K562 (cell line): ENCODE measurements around the gene MRPS6. TPM values are rescaled to one million over a fixed set of nuclear protein-coding genes. Genes with fewer than 3 reads are reported as not detected.

ENCODE experiments used
- BACH1 ChIP-seq: fragments of 200-800 bp; sonication (Bioruptor generic); IDR thresholded peaks from 2 replicates; pipeline ENCODE4 v1.6.1; 2016; ENCODE audit warnings: missing genetic modification characterization, missing compliant biosample characterization
- CGGBP1 ChIP-seq: fragments of 250-450 bp; sonication (Bioruptor Pico); IDR thresholded peaks from 2 replicates; pipeline ENCODE4 v1.9.0; 2021; ENCODE audit warnings: mild to moderate bottlenecking
- HMGN3 ChIP-seq: IDR thresholded peaks from 2 replicates; pipeline ENCODE4 v1.6.1; 2011; ENCODE audit warnings: borderline replicate concordance, low read depth, mild to moderate bottlenecking, mixed read lengths, low read length; ENCODE audit not compliant: insufficient read length; ENCODE audit errors: extremely low read depth
- KDM5B ChIP-seq: fragments of 200-600 bp; sonication (generic); IDR thresholded peaks from 2 replicates; pipeline ENCODE4 v1.6.1; 2012; ENCODE audit warnings: low read depth, mild to moderate bottlenecking, moderate library complexity, low read length, control low read depth, inconsistent platforms; ENCODE audit not compliant: insufficient replicate concordance
- L3MBTL2 ChIP-seq: fragments of 450-650 bp; IDR thresholded peaks from 2 replicates; pipeline ENCODE4 v1.6.1; 2016; ENCODE audit warnings: mild to moderate bottlenecking, moderate library complexity
- REST ChIP-seq, 2 experiments: fragments of 450-650 bp; formaldehyde crosslinking in 1 of 2; IDR thresholded peaks; 2 replicates each; pipeline versions ENCODE4 v1.4.0 to v1.6.1; 2014 to 2020; ENCODE audit warnings: mild to moderate bottlenecking in 2 of 2, borderline replicate concordance in 1 of 2, low read depth in 1 of 2
- SREBF2 ChIP-seq: sonication (generic); formaldehyde crosslinking; IDR thresholded peaks from 2 replicates; pipeline ENCODE4 v1.4.0; 2020; ENCODE audit warnings: mild to moderate bottlenecking, missing genetic modification reagents
- TFAM ChIP-seq: fragments of 250-450 bp; sonication (Bioruptor Pico); conservative IDR thresholded peaks from 2 replicates; pipeline ENCODE4 v1.5.0; 2021; ENCODE audit warnings: mild to moderate bottlenecking, moderate library complexity
- THRAP3 ChIP-seq: fragments of 450-650 bp; IDR thresholded peaks from 2 replicates; pipeline ENCODE4 v1.6.1; 2016; ENCODE audit warnings: mild to moderate bottlenecking, inconsistent platforms, borderline replicate concordance
- U2AF1 ChIP-seq: fragments of 200-400 bp; formaldehyde crosslinking; optimal IDR thresholded peaks from 2 replicates; pipeline ENCODE3; 2017; ENCODE audit warnings: mild to moderate bottlenecking, low read depth, low read length, moderate library complexity
- ZBTB33 ChIP-seq: sonication (generic); formaldehyde crosslinking; IDR thresholded peaks from 2 replicates; pipeline ENCODE4 v1.8.1; 2023; ENCODE audit warnings: mild to moderate bottlenecking, missing genetic modification reagents
- ZBTB49 ChIP-seq: sonication (generic); formaldehyde crosslinking; IDR thresholded peaks from 2 replicates; pipeline ENCODE4 v1.8.0; 2022; ENCODE audit warnings: missing genetic modification reagents, mild to moderate bottlenecking, borderline replicate concordance
- ZBTB8A ChIP-seq: fragments of 450-650 bp; IDR thresholded peaks from 2 replicates; pipeline ENCODE4 v1.6.1; 2018; ENCODE audit warnings: mild to moderate bottlenecking, moderate library complexity; ENCODE audit not compliant: partially characterized antibody
- polyA plus RNA-seq, 8 experiments: library from polyadenylated mRNA; depleted of rRNA in 4 of 8; stranded (reverse) in 5 of 8; unstranded in 3 of 8; fragments of >200 nt; fragmentation: Nextera tagmentation in 2 of 8; fragmentation: Illumina TruSeq in 1 of 8; extraction: Ambion mirVana in 2 of 8; extraction: Trizol in 1 of 8; gene quantifications; 2 replicates each; pipeline versions ENCODE4 v1.2.1 to v1.2.3, GENCODE V29; 2011 to 2014; ENCODE audit warnings: inconsistent platforms in 1 of 8, missing spikeins in 1 of 8
- total RNA-seq, 7 experiments: library from RNA; depleted of rRNA in 6 of 7; stranded (reverse); fragments of >200 nt in 6 of 7; fragmentation: Illumina TruSeq in 2 of 7; extraction: Trizol in 2 of 7; gene quantifications; 2 replicates each; pipeline versions ENCODE4 v1.2.1 to v1.2.3, GENCODE V29; 2011 to 2021; ENCODE audit warnings: low replicate concordance in 1 of 7

Gene MRPS6
- total and polyA plus RNA-seq, 9 of the 15 experiments (the other 6 are each of a cell fraction or from before 2014, with no cell fraction given): 26.1 to 72.0 (median 39.3) TPM

GRCh38 chr21:34029743-34030528 lies 43.4 kb upstream of the MRPS6 start (continued):
- TF ChIP-seq REST (IDR thresholded peaks at IDR 0.05; ENCODE audit: borderline replicate concordance): peak; percentile 88
- TF ChIP-seq REST (CRISPR knock-in tag; IDR thresholded peaks at IDR 0.05; ENCODE audit: low read depth): no peak
- TF ChIP-seq BACH1 (tag): peak; percentile 28; the same call in 1 of the 2 replicates
- no peak for TF ChIP-seq TFAM (CRISPR knock-in tag)
- no peak for TF ChIP-seq CGGBP1 (CRISPR knock-in tag)
- TF ChIP-seq KDM5B: no peak
- no peak for TF ChIP-seq U2AF1
- TF ChIP-seq THRAP3: no peak
- TF ChIP-seq L3MBTL2: peak; percentile 95
- no peak for TF ChIP-seq HMGN3
- TF ChIP-seq SREBF2 (CRISPR knock-in tag): no peak
- TF ChIP-seq ZBTB8A: no peak
- TF ChIP-seq ZBTB49 (CRISPR knock-in tag): no peak
- peak; percentile 27; the same call in 1 of the 2 replicates for TF ChIP-seq ZBTB33 (CRISPR knock-in tag)
